Naive thymus-derived CD4-positive, alpha-beta T cell (primary cell): ENCODE data around the gene BCR. TPM values are rescaled to one million over a fixed set of nuclear protein-coding genes. Genes with fewer than 3 reads are reported as not detected.

Source experiments
- ATAC-seq: fragments of 150-1000 bp; cut with Tn5 transposase; 2 replicates; pipeline ENCODE4 v1.10.0; 2021; ENCODE audit warnings: mild to moderate bottlenecking, moderate library complexity
- CTCF ChIA-PET: fragments of 350-600 bp; sonication (Branson Sonifier 250); formaldehyde crosslinking; loops from one replicate; lab custom pipeline; 2021; ENCODE audit warnings: antibody characterized with exemption; lab: Charles Lee
- POLR2A ChIA-PET: fragments of 350-600 bp; sonication (Branson Sonifier 250); formaldehyde crosslinking; loops from one replicate; lab custom pipeline; 2021; ENCODE audit warnings: antibody characterized with exemption, inconsistent platforms; lab: Charles Lee
- DNase-seq, 9 donors: peaks; one replicate each; pipeline versions ENCODE4 v3.0.0 to v3.0.0-alpha.2; 2020 to 2022; ENCODE audit warnings: mixed read lengths in 1 of 9
- H3K27ac ChIP-seq: one replicate; pipeline ENCODE4 v1.7.0; 2013; ENCODE audit warnings: mild to moderate bottlenecking, low read depth, low read length, moderate library complexity
- H3K27me3 ChIP-seq, 2 donors: one replicate each; pipeline ENCODE4 v1.7.0; 2013; ENCODE audit warnings: low read length in 2 of 2, mild to moderate bottlenecking in 2 of 2, moderate library complexity in 2 of 2; ENCODE audit not compliant: control insufficient read depth in 2 of 2, insufficient read depth in 2 of 2
- H3K36me3 ChIP-seq, 3 experiments: 1 replicate in 2 of 3; 2 replicates in 1 of 3; pipeline ENCODE4 v1.7.0; 2013; ENCODE audit warnings: low read length in 3 of 3, mild to moderate bottlenecking in 3 of 3, moderate library complexity in 1 of 3; ENCODE audit not compliant: insufficient read depth in 3 of 3, control insufficient read depth in 2 of 3
- H3K4me1 ChIP-seq, 2 donors: one replicate each; pipeline ENCODE4 v1.7.0; 2013; ENCODE audit warnings: low read length in 2 of 2, mild to moderate bottlenecking in 2 of 2, moderate library complexity in 1 of 2; ENCODE audit not compliant: control insufficient read depth in 2 of 2, insufficient read depth in 2 of 2
- H3K4me3 ChIP-seq: 2 replicates; pipeline ENCODE4 v1.7.0; 2013; ENCODE audit warnings: mild to moderate bottlenecking, low read length
- H3K9me3 ChIP-seq, 3 experiments: 1 replicate in 2 of 3; 2 replicates in 1 of 3; pipeline ENCODE4 v1.7.0; 2013; ENCODE audit warnings: low read length in 3 of 3; ENCODE audit not compliant: control insufficient read depth in 2 of 3
- H3K27ac Mint-ChIP-seq, 9 donors: one replicate each; pipeline ENCODE4 v1.8.0; 2020 to 2022; ENCODE audit warnings: mixed read lengths in 9 of 9, mild to moderate bottlenecking in 8 of 9, moderate library complexity in 5 of 9, inconsistent platforms in 2 of 9
- H3K27me3 Mint-ChIP-seq, 5 donors: one replicate each; pipeline ENCODE4 v1.8.0; 2021 to 2022; ENCODE audit warnings: mixed read lengths in 5 of 5, mild to moderate bottlenecking in 1 of 5
- H3K36me3 Mint-ChIP-seq, 5 donors: one replicate each; pipeline ENCODE4 v1.8.0; 2020 to 2022; ENCODE audit warnings: mixed read lengths in 5 of 5, mild to moderate bottlenecking in 3 of 5, inconsistent platforms in 1 of 5
- H3K4me1 Mint-ChIP-seq, 7 donors: one replicate each; pipeline ENCODE4 v1.8.0; 2020 to 2022; ENCODE audit warnings: mixed read lengths in 7 of 7, mild to moderate bottlenecking in 3 of 7, inconsistent platforms in 1 of 7
- H3K4me3 Mint-ChIP-seq, 10 donors: one replicate each; pipeline ENCODE4 v1.8.0; 2020 to 2022; ENCODE audit warnings: mild to moderate bottlenecking in 10 of 10, mixed read lengths in 10 of 10, moderate library complexity in 6 of 10, inconsistent platforms in 2 of 10
- H3K9me3 Mint-ChIP-seq, 11 donors: one replicate each; pipeline ENCODE4 v1.8.0; 2020 to 2022; ENCODE audit warnings: mixed read lengths in 11 of 11, mild to moderate bottlenecking in 4 of 11, inconsistent platforms in 1 of 11, moderate library complexity in 1 of 11
- intact Hi-C, 2 donors: fragments of 100-400 bp; cut with micrococcal nuclease; formaldehyde crosslinking; loops; one replicate each; pipeline ENCODE4 v1.15.1; 2023
- polyA plus RNA-seq, 2 donors: library from polyadenylated mRNA; unstranded; fragments of 300-500 nt; fragmentation: Illumina TruSeq; gene quantifications; one replicate each; pipeline ENCODE4 v1.2.3, GENCODE V29; 2021
- total RNA-seq, 6 experiments: library from RNA in 5 of 6; stranded (reverse) in 5 of 6; gene quantifications; 1 replicate in 5 of 6; 2 replicates in 1 of 6; pipeline ENCODE4 v1.2.3 and lab custom pipeline; 2021 to 2026

The BCR gene
- total and polyA plus RNA-seq, 7 experiments from 2014 or later = 6.1 to 103 (median 83.8) TPM

- H3K36me3 Mint-ChIP-seq = peaks cover 0 to 19% (median 0%) of the 10 kb centered on the region in 5 donors
- H3K27ac Mint-ChIP-seq = no peak overlapping the region
- H3K4me1 Mint-ChIP-seq = peaks cover 0 to 29% (median 9%) of the 10 kb centered on the region in 7 donors
- Histone ChIP-seq H3K9me3 (no peaks in the 10 kb centered on the region), H3K4me3 (no peak overlapping the region), H3K4me1 (peaks cover 7 to 27% of the 10 kb centered on the region in 2 donors), H3K27ac (no peak overlapping the region), H3K36me3 (peaks cover 0 to 87% (median 14%) of the 10 kb centered on the region in 3 experiments), H3K27me3 (no peaks in the 10 kb centered on the region)
- H3K4me3 Mint-ChIP-seq = no peak overlapping the region
- DNase-seq (no peak), ATAC-seq (no peak)
- H3K27me3 Mint-ChIP-seq = no peaks in the 10 kb centered on the region
- peaks cover 0 to 2% (median 0%) of the 10 kb centered on the region in 11 donors for H3K9me3 Mint-ChIP-seq
- POLR2A ChIA-PET = interaction anchor here (1.2 to 1.6 kb wide), 2 partner anchors 100 to 104 kb away, joined by 8 to 9 read pairs; no protein-coding TSS in a partner anchor
- intact Hi-C loops = loop anchor here (1.0 to 10.0 kb wide), 5 partner anchors 40 to 323 kb away; no protein-coding TSS in a partner anchor
- CTCF ChIA-PET = interaction anchor here (0.8 to 2.3 kb wide), 16 partner anchors 8 to 325 kb away, joined by 3 to 69 read pairs (median 5); partner anchors contain the start of gene BCR
Measured at GRCh38 chr22:23282516-23282915, 102.2 kb downstream of the BCR start.

- H3K27ac Mint-ChIP-seq = no peak overlapping the region
- intact Hi-C loops = loop anchor here (1.0 to 10.0 kb wide), 5 partner anchors 41 to 324 kb away; no protein-coding TSS in a partner anchor
- no peak for ATAC-seq
Measured at GRCh38 chr22:23282986-23283385, 102.7 kb downstream of the BCR start.

GRCh38 chr22:23283591-23284503 is 103.5 kb downstream of the BCR start:
- H3K4me3 ChIP-seq = no peak overlapping the region
- ChIA-PET CTCF (interaction anchor here (0.6 to 1.7 kb wide), 5 partner anchors 105 to 324 kb away, joined by 3 to 5 read pairs (median 3); no protein-coding TSS in a partner anchor), POLR2A (no interaction called here)
- H3K27ac ChIP-seq = no peak overlapping the region
- ATAC-seq (no peak), DNase-seq (no peak)
- H3K4me1 ChIP-seq = peaks cover 7 to 22% of the 10 kb centered on the region in 2 donors
- H3K4me3 Mint-ChIP-seq = no peak overlapping the region
- H3K9me3 ChIP-seq = no peaks in the 10 kb centered on the region
- H3K27ac Mint-ChIP-seq = no peak overlapping the region
- no peaks in the 10 kb centered on the region for H3K27me3 Mint-ChIP-seq
- H3K27me3 ChIP-seq = no peaks in the 10 kb centered on the region
- peaks cover 0 to 90% (median 14%) of the 10 kb centered on the region in 3 experiments for H3K36me3 ChIP-seq
- H3K9me3 Mint-ChIP-seq = peaks cover 0 to 2% (median 0%) of the 10 kb centered on the region in 11 donors
- peaks cover 0 to 27% (median 7%) of the 10 kb centered on the region in 7 donors for H3K4me1 Mint-ChIP-seq
- peaks cover 0 to 24% (median 0%) of the 10 kb centered on the region in 5 donors for H3K36me3 Mint-ChIP-seq
- intact Hi-C loops = loop anchor here (5.0 to 10.0 kb wide), 2 partner anchors 42 to 101 kb away; no protein-coding TSS in a partner anchor

More at GRCh38 chr22:23282986-23283385, 102.7 kb downstream of the BCR start:
- peaks cover 0 to 22% (median 0%) of the 10 kb centered on the region in 5 donors for H3K36me3 Mint-ChIP-seq
- Histone ChIP-seq H3K27ac (no peak overlapping the region), H3K36me3 (peaks cover 0 to 88% (median 14%) of the 10 kb centered on the region in 3 experiments), H3K4me3 (no peak overlapping the region), H3K4me1 (peaks cover 7 to 27% of the 10 kb centered on the region in 2 donors), H3K27me3 (no peaks in the 10 kb centered on the region), H3K9me3 (no peaks in the 10 kb centered on the region)
- peaks cover 0 to 29% (median 9%) of the 10 kb centered on the region in 7 donors for H3K4me1 Mint-ChIP-seq
- H3K4me3 Mint-ChIP-seq = no peak overlapping the region
- H3K27me3 Mint-ChIP-seq = no peaks in the 10 kb centered on the region
- ChIA-PET CTCF (interaction anchor here (0.7 to 2.3 kb wide), 7 partner anchors 8 to 323 kb away, joined by 3 to 69 read pairs (median 6); partner anchors contain the start of gene BCR), POLR2A (no interaction called here)
- no peak for DNase-seq
- H3K9me3 Mint-ChIP-seq = peaks cover 0 to 2% (median 0%) of the 10 kb centered on the region in 11 donors

GRCh38 chr22:23284504-23285033 is 104.3 kb downstream of the BCR start:
- H3K27ac Mint-ChIP-seq = no peak overlapping the region
- H3K36me3 Mint-ChIP-seq = peaks cover 0 to 28% (median 0%) of the 10 kb centered on the region in 5 donors
- ChIA-PET POLR2A (no interaction called here), CTCF (interaction anchor here (0.6 to 1.7 kb wide), 4 partner anchors 106 to 324 kb away, joined by 3 to 5 read pairs (median 3); no protein-coding TSS in a partner anchor)
- Histone ChIP-seq H3K4me3 (no peak overlapping the region), H3K27me3 (no peaks in the 10 kb centered on the region), H3K27ac (no peak overlapping the region), H3K4me1 (peaks cover 7 to 15% of the 10 kb centered on the region in 2 donors), H3K9me3 (no peaks in the 10 kb centered on the region), H3K36me3 (peaks cover 0 to 92% (median 14%) of the 10 kb centered on the region in 3 experiments)
- ATAC-seq (no peak), DNase-seq (no peak)
- H3K4me3 Mint-ChIP-seq = no peak overlapping the region
- H3K27me3 Mint-ChIP-seq = no peaks in the 10 kb centered on the region
- H3K4me1 Mint-ChIP-seq = peaks cover 0 to 22% (median 1%) of the 10 kb centered on the region in 7 donors
- peaks cover 0 to 2% (median 0%) of the 10 kb centered on the region in 11 donors for H3K9me3 Mint-ChIP-seq
- intact Hi-C loops = loop anchor here (5.0 to 10.0 kb wide), 2 partner anchors 42 to 100 kb away; no protein-coding TSS in a partner anchor

- Histone ChIP-seq H3K27ac (no peak overlapping the region), H3K27me3 (no peaks in the 10 kb centered on the region), H3K9me3 (no peaks in the 10 kb centered on the region), H3K4me1 (peaks cover 7 to 11% of the 10 kb centered on the region in 2 donors), H3K36me3 (peaks cover 0 to 92% (median 14%) of the 10 kb centered on the region in 3 experiments), H3K4me3 (no peak overlapping the region)
- Mint-ChIP-seq H3K9me3 (peaks cover 0 to 3% (median 0%) of the 10 kb centered on the region in 11 donors), H3K27me3 (no peaks in the 10 kb centered on the region), H3K4me1 (peaks cover 0 to 16% (median 3%) of the 10 kb centered on the region in 7 donors), H3K27ac (no peak overlapping the region), H3K4me3 (no peak overlapping the region), H3K36me3 (peaks cover 0 to 35% (median 5%) of the 10 kb centered on the region in 5 donors)
- ChIA-PET CTCF (no interaction called here), POLR2A (no interaction called here)
- DNase-seq (no peak), ATAC-seq (no peak)
- intact Hi-C loops = loop anchor here in 1 of 2 donors (10.0 kb wide), 1 partner anchor 100 kb away; no protein-coding TSS in a partner anchor
Measured at GRCh38 chr22:23285236-23285635, 104.9 kb downstream of the BCR start.

- intact Hi-C loops = loop anchor here in 1 of 2 donors (10.0 kb wide), 1 partner anchor 99 kb away; no protein-coding TSS in a partner anchor
- no peak for ATAC-seq
- H3K27ac Mint-ChIP-seq = peak overlapping the region in 1 of 9 donors; percentile 25
Measured at GRCh38 chr22:23285734-23286133, 105.4 kb downstream of the BCR start.

More at GRCh38 chr22:23285734-23286133, 105.4 kb downstream of the BCR start:
- DNase-seq = no peak
- no peaks in the 10 kb centered on the region for H3K27me3 ChIP-seq
- H3K36me3 ChIP-seq = peaks cover 0 to 92% (median 14%) of the 10 kb centered on the region in 3 experiments
- ChIA-PET POLR2A (no interaction called here), CTCF (interaction anchor here (0.6 to 1.3 kb wide), 2 partner anchors 68 to 106 kb away, joined by 3 read pairs; no protein-coding TSS in a partner anchor)
- Mint-ChIP-seq H3K9me3 (peaks cover 0 to 3% (median 0%) of the 10 kb centered on the region in 11 donors), H3K4me3 (no peak overlapping the region), H3K4me1 (peaks cover 0 to 11% (median 2%) of the 10 kb centered on the region in 7 donors), H3K27me3 (no peaks in the 10 kb centered on the region), H3K36me3 (peaks cover 0 to 37% (median 9%) of the 10 kb centered on the region in 5 donors)
- H3K4me1 ChIP-seq = peaks cover 7 to 11% of the 10 kb centered on the region in 2 donors
- no peaks in the 10 kb centered on the region for H3K9me3 ChIP-seq
- no peak overlapping the region for H3K27ac ChIP-seq
- no peak overlapping the region for H3K4me3 ChIP-seq
